Progenitor cell of endocrine pancreas (in vitro differentiated cells): ENCODE measurements around the gene RANBP3. TPM values are rescaled to one million over a fixed set of nuclear protein-coding genes. Genes with fewer than 3 reads are reported as not detected.

Experiments used
- DNase-seq: peaks from one replicate; pipeline ENCODE4 v3.0.0; 2021; ENCODE audit warnings: low spot score; ENCODE audit not compliant: unreplicated experiment
- H3K27ac Mint-ChIP-seq: 2 replicates; pipeline ENCODE4 v1.8.0; 2021; ENCODE audit warnings: mild to moderate bottlenecking, moderate library complexity, mixed read lengths
- H3K27me3 Mint-ChIP-seq: 2 replicates; pipeline ENCODE4 v1.8.0; 2021; ENCODE audit warnings: mixed read lengths
- H3K36me3 Mint-ChIP-seq: 2 replicates; pipeline ENCODE4 v1.8.0; 2022; ENCODE audit warnings: mixed read lengths; ENCODE audit not compliant: insufficient read depth
- H3K4me1 Mint-ChIP-seq: 2 replicates; pipeline ENCODE4 v1.8.0; 2021; ENCODE audit warnings: low read depth, mixed read lengths
- H3K4me3 Mint-ChIP-seq: 2 replicates; pipeline ENCODE4 v1.8.0; 2021; ENCODE audit warnings: low read depth, mild to moderate bottlenecking, moderate library complexity, mixed read lengths
- H3K9me3 Mint-ChIP-seq: 2 replicates; pipeline ENCODE4 v1.8.0; 2021; ENCODE audit warnings: low read depth, mixed read lengths
- total RNA-seq: library from RNA; stranded (reverse); gene quantifications from 2 replicates; pipeline ENCODE4 v1.2.1, GENCODE V29; 2021
- TF ChIP-seq, protein P1 (sequence below): fragments of 200-600 bp; sonication (generic); IDR thresholded peaks from one replicate; pipeline ENCODE4 v1.5.0; 2021; ENCODE audit warnings: antibody characterized with exemption, mild to moderate bottlenecking; ENCODE audit not compliant: unreplicated experiment

RANBP3 gene
- total RNA-seq, 1 donor from 2014 or later = 106 TPM

DNA sequence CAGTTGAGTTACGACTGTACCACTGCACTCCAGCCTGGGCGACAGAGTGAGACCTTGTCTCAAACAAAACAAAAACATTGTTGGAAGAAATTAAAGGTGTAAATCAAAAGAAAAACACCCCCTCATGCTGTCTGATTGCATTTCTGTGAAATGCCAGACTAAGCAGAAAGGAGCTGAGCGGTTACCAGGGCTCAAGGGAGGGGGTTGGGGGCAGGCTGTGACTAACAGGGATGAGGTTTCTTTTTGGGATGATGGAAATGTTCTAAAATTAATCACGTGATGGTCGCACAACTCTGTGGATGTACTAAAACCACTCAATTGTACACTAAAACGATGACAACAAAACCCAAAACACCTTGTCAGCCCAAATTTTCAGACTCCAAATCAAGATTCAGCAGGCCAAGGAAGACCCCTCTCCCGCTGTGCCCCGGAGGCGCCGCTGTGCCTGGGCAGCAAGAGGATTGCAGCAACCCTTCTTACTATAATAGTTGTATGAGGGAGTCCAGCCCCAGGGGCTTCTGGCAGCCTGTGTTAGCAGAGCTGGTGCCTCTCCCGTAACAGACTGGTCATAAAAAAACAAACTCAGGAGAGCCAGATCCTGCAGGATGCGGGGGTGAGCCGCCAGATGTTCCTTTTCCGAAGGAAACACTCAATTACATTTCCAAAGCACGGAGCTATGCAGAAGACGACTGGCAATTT, 43.0 kb downstream of the RANBP3 start:
- TF ChIP-seq, protein P1, sequence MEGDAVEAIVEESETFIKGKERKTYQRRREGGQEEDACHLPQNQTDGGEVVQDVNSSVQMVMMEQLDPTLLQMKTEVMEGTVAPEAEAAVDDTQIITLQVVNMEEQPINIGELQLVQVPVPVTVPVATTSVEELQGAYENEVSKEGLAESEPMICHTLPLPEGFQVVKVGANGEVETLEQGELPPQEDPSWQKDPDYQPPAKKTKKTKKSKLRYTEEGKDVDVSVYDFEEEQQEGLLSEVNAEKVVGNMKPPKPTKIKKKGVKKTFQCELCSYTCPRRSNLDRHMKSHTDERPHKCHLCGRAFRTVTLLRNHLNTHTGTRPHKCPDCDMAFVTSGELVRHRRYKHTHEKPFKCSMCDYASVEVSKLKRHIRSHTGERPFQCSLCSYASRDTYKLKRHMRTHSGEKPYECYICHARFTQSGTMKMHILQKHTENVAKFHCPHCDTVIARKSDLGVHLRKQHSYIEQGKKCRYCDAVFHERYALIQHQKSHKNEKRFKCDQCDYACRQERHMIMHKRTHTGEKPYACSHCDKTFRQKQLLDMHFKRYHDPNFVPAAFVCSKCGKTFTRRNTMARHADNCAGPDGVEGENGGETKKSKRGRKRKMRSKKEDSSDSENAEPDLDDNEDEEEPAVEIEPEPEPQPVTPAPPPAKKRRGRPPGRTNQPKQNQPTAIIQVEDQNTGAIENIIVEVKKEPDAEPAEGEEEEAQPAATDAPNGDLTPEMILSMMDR = no peak
- H3K27ac Mint-ChIP-seq = no peak overlapping the region
- no peak for DNase-seq
- H3K9me3 Mint-ChIP-seq = no peaks in the 10 kb centered on the region
- no peak overlapping the region for H3K4me3 Mint-ChIP-seq
- peaks cover 11% of the 10 kb centered on the region for H3K36me3 Mint-ChIP-seq
- no peaks in the 10 kb centered on the region for H3K27me3 Mint-ChIP-seq
- H3K4me1 Mint-ChIP-seq = peaks cover 6% of the 10 kb centered on the region

- Mint-ChIP-seq H3K9me3 (no peaks in the 10 kb centered on the region), H3K27ac (no peak overlapping the region), H3K36me3 (peaks cover 11% of the 10 kb centered on the region), H3K4me1 (peaks cover 6% of the 10 kb centered on the region), H3K27me3 (no peaks in the 10 kb centered on the region), H3K4me3 (no peak overlapping the region)
- DNase-seq = no peak
- TF ChIP-seq, protein P1 = no peak
Measured at GRCh38 chr19:5934069-5934401, 43.9 kb downstream of the RANBP3 start.

GRCh38 chr19:5933391-5934068, 44.4 kb downstream of the RANBP3 start:
- H3K27ac Mint-ChIP-seq = peak overlapping the region; percentile 52
- H3K4me3 Mint-ChIP-seq = no peak overlapping the region
- H3K9me3 Mint-ChIP-seq = no peaks in the 10 kb centered on the region
- H3K4me1 Mint-ChIP-seq = peaks cover 6% of the 10 kb centered on the region
- TF ChIP-seq, protein P1 = no peak
- peaks cover 13% of the 10 kb centered on the region for H3K36me3 Mint-ChIP-seq
- no peak for DNase-seq
- no peaks in the 10 kb centered on the region for H3K27me3 Mint-ChIP-seq

DNA sequence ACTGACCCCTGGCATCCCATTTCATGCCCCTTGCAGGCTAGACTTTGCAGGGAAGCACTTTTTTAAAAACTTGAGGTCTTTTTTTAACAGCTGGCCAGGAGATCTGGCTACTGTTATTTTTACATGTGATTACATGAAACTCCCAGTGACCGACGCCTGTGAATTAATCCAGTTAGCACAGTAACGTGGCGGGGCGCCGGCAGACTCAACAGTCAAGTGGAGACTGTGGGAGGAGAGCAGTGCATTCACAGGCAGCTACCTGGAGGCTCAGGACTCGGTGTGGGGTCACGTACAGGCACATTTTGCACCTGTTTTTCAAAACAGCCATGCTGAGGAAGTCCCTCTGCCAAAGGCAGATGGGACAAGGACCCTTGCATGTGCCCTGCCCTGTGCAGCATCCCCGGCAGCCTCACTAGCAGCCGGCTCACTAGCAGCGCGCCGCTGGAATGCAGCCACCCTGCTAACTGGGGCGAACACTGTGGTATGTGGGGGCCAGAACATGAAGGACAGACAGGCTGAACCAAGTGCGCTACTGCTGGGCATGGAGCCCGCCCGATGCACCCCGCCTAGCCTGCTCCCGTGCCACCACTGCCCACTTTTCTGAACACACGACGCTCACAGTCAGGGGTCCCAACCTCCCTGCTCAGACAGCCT, 45.2 kb downstream of the RANBP3 start:
- no peaks in the 10 kb centered on the region for H3K9me3 Mint-ChIP-seq
- no peak for DNase-seq
- no peaks in the 10 kb centered on the region for H3K27me3 Mint-ChIP-seq
- TF ChIP-seq, protein P1 = no peak
- no peak overlapping the region for H3K27ac Mint-ChIP-seq
- H3K4me3 Mint-ChIP-seq = no peak overlapping the region
- H3K36me3 Mint-ChIP-seq = peaks cover 16% of the 10 kb centered on the region
- H3K4me1 Mint-ChIP-seq = peaks cover 6% of the 10 kb centered on the region

GRCh38 chr19:5932146-5932545, 45.8 kb downstream of the RANBP3 start:
- no peak overlapping the region for H3K4me3 Mint-ChIP-seq
- no peak overlapping the region for H3K27ac Mint-ChIP-seq
- H3K36me3 Mint-ChIP-seq = peaks cover 15% of the 10 kb centered on the region
- peaks cover 6% of the 10 kb centered on the region for H3K4me1 Mint-ChIP-seq
- TF ChIP-seq, protein P1 = no peak
- H3K27me3 Mint-ChIP-seq = no peaks in the 10 kb centered on the region
- no peak for DNase-seq
- H3K9me3 Mint-ChIP-seq = no peaks in the 10 kb centered on the region
